Measurements from ENCODE around the gene DZIP1L. TPM values are rescaled to one million over a fixed set of nuclear protein-coding genes. Genes with fewer than 3 reads are reported as not detected.

DZIP1L gene
- total RNA-seq, 2 donors from 2014 or later = 10.2 to 18.7 TPM

DNA sequence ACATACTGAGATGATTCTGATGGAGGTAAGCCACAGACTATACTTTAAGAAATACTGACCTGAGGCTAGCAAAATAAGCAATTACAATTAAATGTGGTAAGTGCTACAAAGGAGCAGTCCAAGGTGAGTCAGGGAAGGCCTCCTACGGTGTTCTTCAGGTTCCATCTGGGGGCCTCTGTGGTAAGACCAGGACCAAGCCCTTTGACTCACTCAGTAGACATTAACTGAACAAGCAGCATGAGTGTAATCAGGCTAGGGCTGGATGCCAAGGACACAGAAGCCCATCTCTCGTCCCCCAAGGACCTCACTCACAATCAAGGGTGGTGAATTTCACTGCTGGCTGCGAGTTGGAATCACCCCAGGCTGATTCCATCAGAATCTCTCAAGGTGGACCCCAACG lies 37.3 kb downstream of the DZIP1L start:
- 82% methylated on average over 4 of the region's 4 CpGs for WGBS
- H3K36me3 ChIP-seq = no peaks in the 10 kb centered on the region

DNA sequence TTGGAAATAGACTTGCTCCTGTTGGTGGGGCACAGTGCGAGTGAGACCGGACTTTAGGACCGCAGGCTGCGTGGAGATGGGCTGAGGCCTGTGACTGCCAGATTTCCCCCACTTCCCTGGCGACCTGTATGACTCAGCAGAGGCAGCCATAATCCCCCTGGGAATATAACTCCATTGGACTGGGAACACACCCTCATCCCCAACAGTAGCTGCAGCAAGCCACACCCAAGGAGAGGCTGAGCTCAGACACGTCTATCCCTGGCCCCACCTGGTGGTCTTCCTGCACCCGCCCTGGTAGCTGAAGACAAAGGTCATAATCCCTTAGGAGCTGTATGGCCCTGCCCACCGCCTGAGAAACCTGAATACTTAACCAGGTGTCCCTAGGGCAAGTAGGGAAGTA lies 42.6 kb downstream of the DZIP1L start:
- TF ChIP-seq POLR2A (IDR thresholded peaks at IDR 0.05) (no peak), POLR2AphosphoS5 (IDR thresholded peaks at IDR 0.05) (no peak)
- TF ChIP-seq, protein P1, sequence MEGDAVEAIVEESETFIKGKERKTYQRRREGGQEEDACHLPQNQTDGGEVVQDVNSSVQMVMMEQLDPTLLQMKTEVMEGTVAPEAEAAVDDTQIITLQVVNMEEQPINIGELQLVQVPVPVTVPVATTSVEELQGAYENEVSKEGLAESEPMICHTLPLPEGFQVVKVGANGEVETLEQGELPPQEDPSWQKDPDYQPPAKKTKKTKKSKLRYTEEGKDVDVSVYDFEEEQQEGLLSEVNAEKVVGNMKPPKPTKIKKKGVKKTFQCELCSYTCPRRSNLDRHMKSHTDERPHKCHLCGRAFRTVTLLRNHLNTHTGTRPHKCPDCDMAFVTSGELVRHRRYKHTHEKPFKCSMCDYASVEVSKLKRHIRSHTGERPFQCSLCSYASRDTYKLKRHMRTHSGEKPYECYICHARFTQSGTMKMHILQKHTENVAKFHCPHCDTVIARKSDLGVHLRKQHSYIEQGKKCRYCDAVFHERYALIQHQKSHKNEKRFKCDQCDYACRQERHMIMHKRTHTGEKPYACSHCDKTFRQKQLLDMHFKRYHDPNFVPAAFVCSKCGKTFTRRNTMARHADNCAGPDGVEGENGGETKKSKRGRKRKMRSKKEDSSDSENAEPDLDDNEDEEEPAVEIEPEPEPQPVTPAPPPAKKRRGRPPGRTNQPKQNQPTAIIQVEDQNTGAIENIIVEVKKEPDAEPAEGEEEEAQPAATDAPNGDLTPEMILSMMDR (IDR thresholded peaks at IDR 0.05) = no peak
- no peak for DNase-seq (ENCODE audit: low spot score)
- Histone ChIP-seq H3K27me3 (replicated peaks; ENCODE audit: insufficient read depth) (no peaks in the 10 kb centered on the region), H3K36me3 (no peaks in the 10 kb centered on the region), H3K27ac (no peak overlapping the region), H3K9me3 (no peaks in the 10 kb centered on the region), H3K4me3 (no peak overlapping the region), H3K4me1 (replicated peaks) (no peaks in the 10 kb centered on the region)
- 83% methylated on average over 8 of the region's 8 CpGs for WGBS
- intact Hi-C loops (cut with DNase I) = no loop called here

More for the DNA sequence above, 37.3 kb downstream of the DZIP1L start:
- intact Hi-C loops (cut with DNase I) = no loop called here
- no peaks in the 10 kb centered on the region for H3K9me3 ChIP-seq
- H3K27ac ChIP-seq = no peak overlapping the region
- H3K27me3 ChIP-seq (replicated peaks; ENCODE audit: insufficient read depth) = no peaks in the 10 kb centered on the region
- no peak overlapping the region for H3K4me3 ChIP-seq
- DNase-seq (ENCODE audit: low spot score) = no peak
- no peaks in the 10 kb centered on the region for H3K4me1 ChIP-seq (replicated peaks)
- TF ChIP-seq, protein P1 (IDR thresholded peaks at IDR 0.05) = no peak
- no peak for TF ChIP-seq POLR2AphosphoS5 (IDR thresholded peaks at IDR 0.05)
- TF ChIP-seq POLR2A (IDR thresholded peaks at IDR 0.05) = no peak

DNA sequence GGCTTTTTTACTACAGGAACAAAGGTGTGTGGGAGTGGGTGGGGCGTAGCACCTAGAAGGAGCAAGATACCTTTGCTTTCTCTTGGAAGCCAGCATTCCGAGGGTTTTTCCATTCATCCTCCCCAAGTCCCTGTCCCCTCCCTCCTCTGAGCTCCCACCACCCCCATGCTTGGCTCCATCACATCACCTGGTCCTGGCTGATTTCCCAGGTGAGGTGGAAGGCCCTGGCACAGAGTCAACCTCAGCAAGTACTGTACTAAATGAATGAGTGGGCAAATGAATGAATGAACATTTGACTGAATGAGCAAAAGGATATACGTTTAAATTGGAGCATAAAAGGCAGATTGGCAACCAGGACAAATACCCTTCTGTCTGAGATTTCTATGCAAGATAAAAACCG lies 45.4 kb downstream of the DZIP1L start:
- 65% methylated on average over 4 of the region's 4 CpGs for WGBS

DNA sequence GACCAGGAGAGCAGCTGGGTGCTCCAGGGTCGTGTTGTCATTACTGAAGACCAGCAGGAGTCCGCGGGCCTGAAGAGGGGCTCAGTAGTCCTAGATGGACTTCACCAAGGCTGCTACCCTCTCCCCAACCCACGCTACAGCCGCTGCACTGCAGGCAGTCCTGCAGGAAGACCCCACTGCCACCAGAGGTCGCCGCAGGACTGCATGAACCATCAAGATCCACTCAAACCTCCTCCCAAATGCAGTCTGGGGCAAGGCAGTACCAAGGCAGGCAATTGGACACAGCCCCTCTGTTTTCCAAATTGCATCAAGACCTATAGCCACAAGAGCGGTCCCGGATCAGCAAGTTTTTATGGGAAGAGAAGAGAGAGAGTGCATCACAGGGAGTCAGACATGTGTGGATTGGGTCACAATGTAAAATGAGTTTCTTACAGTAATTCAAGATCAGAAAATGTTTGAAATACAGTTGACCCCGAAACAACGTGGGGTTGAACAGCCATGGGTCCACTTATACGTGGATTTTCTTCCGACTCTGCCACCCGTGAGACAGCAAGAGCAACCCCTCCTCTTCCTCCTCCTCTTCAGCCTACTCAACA lies 46.7 kb downstream of the DZIP1L start:
- intact Hi-C loops (cut with DNase I) = loop anchor here (2.0 kb wide), 1 partner anchor 50 kb away; no protein-coding TSS in a partner anchor
- Histone ChIP-seq H3K36me3 (no peaks in the 10 kb centered on the region), H3K27ac (no peak overlapping the region), H3K9me3 (no peaks in the 10 kb centered on the region), H3K27me3 (replicated peaks; ENCODE audit: insufficient read depth) (no peaks in the 10 kb centered on the region), H3K4me3 (no peak overlapping the region), H3K4me1 (replicated peaks) (no peaks in the 10 kb centered on the region)
- TF ChIP-seq POLR2A (IDR thresholded peaks at IDR 0.05) = no peak
- TF ChIP-seq, protein P1 (IDR thresholded peaks at IDR 0.05) = peak; percentile 87 to 96 (median 93)
- peak; percentile 40 for TF ChIP-seq POLR2AphosphoS5 (IDR thresholded peaks at IDR 0.05)
- DNase-seq (ENCODE audit: low spot score) = peak; percentile 69
- WGBS = 25% methylated on average over 14 of the region's 14 CpGs

More for the DNA sequence above, 45.4 kb downstream of the DZIP1L start:
- intact Hi-C loops (cut with DNase I) = no loop called here
- no peaks in the 10 kb centered on the region for H3K9me3 ChIP-seq
- TF ChIP-seq POLR2AphosphoS5 (IDR thresholded peaks at IDR 0.05) = no peak
- TF ChIP-seq, protein P1 (IDR thresholded peaks at IDR 0.05) = no peak
- no peak for TF ChIP-seq POLR2A (IDR thresholded peaks at IDR 0.05)
- no peak for DNase-seq (ENCODE audit: low spot score)
- no peaks in the 10 kb centered on the region for H3K36me3 ChIP-seq
- H3K27ac ChIP-seq = no peak overlapping the region
- H3K4me3 ChIP-seq = no peak overlapping the region
- no peaks in the 10 kb centered on the region for H3K4me1 ChIP-seq (replicated peaks)
- H3K27me3 ChIP-seq (replicated peaks; ENCODE audit: insufficient read depth) = no peaks in the 10 kb centered on the region

DNA sequence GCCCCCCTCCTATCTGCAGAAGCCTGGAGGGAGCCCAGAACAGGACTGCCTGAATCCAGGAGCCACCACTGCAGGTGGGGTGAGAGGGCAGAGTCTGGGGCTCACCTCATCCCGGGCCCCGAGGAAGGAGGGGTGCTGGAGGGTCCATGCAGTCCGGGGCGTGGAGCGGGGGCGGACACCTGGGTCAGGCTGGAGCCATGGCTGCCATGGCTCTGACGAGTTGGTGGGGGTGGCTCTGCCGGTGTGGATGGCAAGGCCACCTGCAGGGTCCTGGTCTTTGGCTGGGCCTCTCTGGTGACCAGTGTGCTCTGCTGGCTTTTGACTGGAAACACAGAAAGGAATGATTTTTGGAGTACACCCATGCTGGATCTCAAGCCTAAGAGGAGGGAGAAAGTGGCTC lies 47.4 kb downstream of the DZIP1L start:
- Histone ChIP-seq H3K4me1 (replicated peaks) (no peaks in the 10 kb centered on the region), H3K27ac (no peak overlapping the region), H3K4me3 (no peak overlapping the region), H3K27me3 (replicated peaks; ENCODE audit: insufficient read depth) (no peaks in the 10 kb centered on the region), H3K9me3 (no peaks in the 10 kb centered on the region), H3K36me3 (no peaks in the 10 kb centered on the region)
- DNase-seq (ENCODE audit: low spot score) = no peak
- intact Hi-C loops (cut with DNase I) = loop anchor here (2.0 kb wide), 1 partner anchor 51 kb away; no protein-coding TSS in a partner anchor
- TF ChIP-seq, protein P1 (IDR thresholded peaks at IDR 0.05) = no peak
- WGBS = 82% methylated on average over 8 of the region's 8 CpGs

All from prostate gland (tissue), 2 donors.